Testis (tissue), 3 donors: ENCODE measurements around the gene POU2AF1. TPM values are rescaled to one million over a fixed set of nuclear protein-coding genes. Genes with fewer than 3 reads are reported as not detected.

Experiments used
- DNase-seq: peaks from one replicate; pipeline ENCODE4 v3.0.0-alpha.2; 2019
- H3K27ac ChIP-seq, 2 donors: fragments of 200-600 bp; sonication (generic); one replicate each; pipeline ENCODE4 v1.5.1; 2019
- H3K27me3 ChIP-seq: fragments of 200-600 bp; sonication (generic); one replicate; pipeline ENCODE4 v1.5.1; 2019
- H3K36me3 ChIP-seq: fragments of 200-600 bp; sonication (generic); one replicate; pipeline ENCODE4 v1.5.1; 2017; ENCODE audit warnings: low read depth; ENCODE audit errors: missing control alignments
- H3K4me1 ChIP-seq: fragments of 200-600 bp; sonication (generic); one replicate; pipeline ENCODE4 v1.5.1; 2019
- H3K4me3 ChIP-seq, 2 donors: fragments of 200-600 bp; sonication (generic); one replicate each; pipeline ENCODE4 v1.5.1; 2017 to 2019
- H3K9me3 ChIP-seq: fragments of 200-600 bp; sonication (generic); one replicate; pipeline ENCODE4 v1.5.1; 2017
- POLR2A ChIP-seq: fragments of 450-650 bp; IDR thresholded peaks from one replicate; pipeline ENCODE4 v1.6.1; 2017; ENCODE audit warnings: antibody characterized with exemption, mild to moderate bottlenecking, moderate library complexity
- WGBS, 2 donors: methylation state at CpG; one replicate each; pipeline ENCODE4 v1.1.5; 2018; 5-methylcytosine and 5-hydroxymethylcytosine counted together
- intact Hi-C: fragments of 100-400 bp; cut with DNase I; formaldehyde crosslinking; loops from one replicate; pipeline ENCODE4 v1.15.1; 2023; ENCODE audit warnings: low total_unique reads
- polyA plus RNA-seq: library from polyadenylated mRNA; stranded (reverse); fragments of 350-450 nt; fragmentation: Illumina TruSeq; extraction: RNeasy Lipid Tissue Mini Kit (QIAGEN cat#74804); gene quantifications from one replicate; pipeline ENCODE4 v1.2.3, GENCODE V29; 2014; ENCODE audit warnings: low read depth, low replicate concordance; ENCODE audit not compliant: insufficient read depth
- total RNA-seq, 2 donors: library from RNA; depleted of rRNA; stranded (reverse); fragments of >200 nt; gene quantifications; one replicate each; pipeline ENCODE4 v1.2.3, GENCODE V29; 2016
- TF ChIP-seq, protein P1 (sequence below), 3 experiments: fragments of 450-650 bp in 2 of 3; fragments of 200-600 bp in 1 of 3; sonication (generic) in 1 of 3; IDR thresholded peaks; one replicate each; pipeline ENCODE4 v1.5.1; 2016 to 2019; ENCODE audit warnings: antibody characterized with exemption in 3 of 3, mild to moderate bottlenecking in 2 of 3, moderate library complexity in 1 of 3

POU2AF1 gene
- total and polyA plus RNA-seq, 3 donors from 2014 or later, result 2.7 to 4.6 (median 2.8) TPM

DNA sequence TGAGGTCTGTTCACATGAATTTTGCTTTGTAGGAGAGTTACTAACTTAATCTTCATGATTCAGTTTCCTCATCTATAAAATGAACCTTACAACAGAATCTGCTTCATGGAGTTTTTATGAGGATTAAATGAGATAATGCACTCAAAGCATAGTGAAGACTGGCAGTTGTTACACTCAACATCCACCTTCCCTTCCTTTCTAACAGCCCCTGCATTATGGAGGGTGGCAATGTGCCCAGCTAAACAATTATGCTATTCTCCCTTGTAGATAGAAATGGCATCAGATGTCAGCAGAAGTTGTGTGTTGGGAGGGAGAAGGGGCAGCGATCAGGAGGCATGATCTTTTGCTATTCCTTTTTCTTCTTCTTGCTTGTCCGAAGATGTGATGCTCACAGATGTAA, 6.5 kb downstream of the POU2AF1 start:
- Histone ChIP-seq H3K27ac (no peak overlapping the region), H3K4me3 (no peak overlapping the region), H3K4me1 (no peaks in the 10 kb centered on the region), H3K9me3 (no peaks in the 10 kb centered on the region), H3K27me3 (no peaks in the 10 kb centered on the region), H3K36me3 (no peaks in the 10 kb centered on the region)
- no peak for DNase-seq
- WGBS, 2 donors, result 70 to 91% methylated on average over 2 of the region's 2 CpGs
- intact Hi-C loops, result no loop called here
- TF ChIP-seq POLR2A, result no peak

DNA sequence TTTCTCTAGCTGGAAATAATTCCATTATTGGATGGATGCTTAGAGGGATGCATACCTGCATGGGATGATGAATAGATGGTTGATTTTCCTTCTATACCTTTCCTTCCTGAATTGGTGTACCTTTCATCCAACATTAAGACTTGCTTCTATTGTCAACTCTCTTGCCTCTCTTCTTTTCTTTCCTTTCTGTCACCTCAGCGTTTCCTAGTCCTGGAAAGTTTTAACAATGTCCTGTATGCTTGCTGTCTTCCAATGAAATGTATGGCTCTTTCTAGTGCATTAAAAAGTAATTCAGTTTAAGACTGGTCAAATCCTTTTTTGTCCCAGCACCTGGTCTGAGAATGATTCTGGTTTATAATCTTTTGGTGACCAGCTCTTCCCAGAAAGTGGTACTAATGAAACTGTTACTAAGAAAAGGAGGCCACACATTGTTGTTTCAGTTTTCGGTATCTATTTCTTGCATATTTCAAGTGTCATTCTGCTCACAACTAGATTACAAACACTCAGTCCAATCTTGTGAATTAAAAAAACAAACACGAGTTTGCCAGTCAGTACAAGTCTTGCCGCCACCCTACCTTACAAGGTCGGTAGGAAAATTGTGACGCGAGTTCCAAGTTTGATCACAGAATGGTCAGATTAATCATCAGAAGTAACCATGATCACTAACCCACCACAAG, 8.0 kb downstream of the POU2AF1 start:
- DNase-seq, result no peak
- WGBS, 2 donors, result 71 to 72% methylated on average over 7 of the region's 7 CpGs

DNA sequence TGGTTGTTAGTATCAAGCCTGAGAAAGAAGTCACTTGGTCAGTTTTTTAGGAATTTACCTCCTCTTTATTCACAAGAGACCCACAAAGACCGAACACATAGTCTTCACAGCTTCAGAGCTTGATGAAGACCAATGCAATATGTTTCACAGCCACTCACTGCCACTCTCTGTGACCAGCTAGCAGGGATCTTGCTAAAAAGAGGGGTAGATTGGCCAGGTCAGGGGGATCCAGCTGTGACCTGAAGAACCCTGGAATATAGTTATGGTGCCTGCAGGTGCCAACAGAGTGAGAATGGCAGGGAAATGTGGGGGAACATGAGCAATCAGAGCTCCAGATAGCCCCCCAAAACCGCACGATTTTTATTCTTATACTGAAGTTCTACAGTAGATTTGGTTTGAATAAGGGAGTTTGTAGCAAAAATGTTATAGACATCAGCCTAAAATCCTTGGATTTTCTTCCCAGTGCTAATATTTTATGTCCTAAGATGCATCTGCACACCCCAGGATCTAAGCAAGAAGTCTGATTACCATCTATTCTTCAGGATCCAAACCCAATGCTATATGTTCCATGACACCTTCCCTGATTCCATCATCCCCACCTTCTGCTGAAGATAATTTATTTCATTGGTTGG, 8.7 kb downstream of the POU2AF1 start:
- TF ChIP-seq POLR2A, result no peak
- TF ChIP-seq, protein P1, sequence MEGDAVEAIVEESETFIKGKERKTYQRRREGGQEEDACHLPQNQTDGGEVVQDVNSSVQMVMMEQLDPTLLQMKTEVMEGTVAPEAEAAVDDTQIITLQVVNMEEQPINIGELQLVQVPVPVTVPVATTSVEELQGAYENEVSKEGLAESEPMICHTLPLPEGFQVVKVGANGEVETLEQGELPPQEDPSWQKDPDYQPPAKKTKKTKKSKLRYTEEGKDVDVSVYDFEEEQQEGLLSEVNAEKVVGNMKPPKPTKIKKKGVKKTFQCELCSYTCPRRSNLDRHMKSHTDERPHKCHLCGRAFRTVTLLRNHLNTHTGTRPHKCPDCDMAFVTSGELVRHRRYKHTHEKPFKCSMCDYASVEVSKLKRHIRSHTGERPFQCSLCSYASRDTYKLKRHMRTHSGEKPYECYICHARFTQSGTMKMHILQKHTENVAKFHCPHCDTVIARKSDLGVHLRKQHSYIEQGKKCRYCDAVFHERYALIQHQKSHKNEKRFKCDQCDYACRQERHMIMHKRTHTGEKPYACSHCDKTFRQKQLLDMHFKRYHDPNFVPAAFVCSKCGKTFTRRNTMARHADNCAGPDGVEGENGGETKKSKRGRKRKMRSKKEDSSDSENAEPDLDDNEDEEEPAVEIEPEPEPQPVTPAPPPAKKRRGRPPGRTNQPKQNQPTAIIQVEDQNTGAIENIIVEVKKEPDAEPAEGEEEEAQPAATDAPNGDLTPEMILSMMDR (IDR thresholded peaks at IDR 0.05), result no peak
- Histone ChIP-seq H3K9me3 (no peaks in the 10 kb centered on the region), H3K4me1 (no peaks in the 10 kb centered on the region), H3K27me3 (no peaks in the 10 kb centered on the region), H3K27ac (no peak overlapping the region), H3K36me3 (no peaks in the 10 kb centered on the region), H3K4me3 (no peak overlapping the region)
- DNase-seq, result no peak
- WGBS, 2 donors, result 95 to 100% methylated on average over 3 of the region's 3 CpGs
- intact Hi-C loops, result no loop called here

More for the DNA sequence above, 8.0 kb downstream of the POU2AF1 start:
- Histone ChIP-seq H3K27ac (no peak overlapping the region), H3K36me3 (no peaks in the 10 kb centered on the region), H3K4me3 (no peak overlapping the region), H3K9me3 (no peaks in the 10 kb centered on the region), H3K27me3 (no peaks in the 10 kb centered on the region), H3K4me1 (no peaks in the 10 kb centered on the region)
- TF ChIP-seq POLR2A, result no peak
- TF ChIP-seq, protein P1 (IDR thresholded peaks at IDR 0.05), result no peak
- intact Hi-C loops, result no loop called here

DNA sequence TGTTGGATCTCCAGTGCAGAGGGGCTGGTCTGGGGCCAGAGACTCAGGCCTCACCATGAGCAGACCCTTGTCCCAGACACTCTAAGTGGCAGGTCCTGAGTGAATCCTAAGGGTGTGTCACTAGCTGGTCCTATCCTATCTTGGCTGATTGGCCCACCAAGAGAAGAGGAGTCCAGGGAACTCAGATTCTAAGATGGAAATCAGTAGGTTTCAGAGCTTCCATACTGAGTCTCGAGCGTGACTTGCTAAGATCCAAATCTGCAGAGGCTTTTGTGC, 10.9 kb downstream of the POU2AF1 start:
- DNase-seq, result no peak
- Histone ChIP-seq H3K4me3 (no peak overlapping the region), H3K36me3 (no peaks in the 10 kb centered on the region), H3K4me1 (no peaks in the 10 kb centered on the region), H3K27ac (no peak overlapping the region), H3K9me3 (no peaks in the 10 kb centered on the region), H3K27me3 (no peaks in the 10 kb centered on the region)
- no peak for TF ChIP-seq POLR2A
- TF ChIP-seq, protein P1 (IDR thresholded peaks at IDR 0.05), result no peak
- 100% methylated on average over 2 of the region's 2 CpGs for WGBS, 2 donors
- intact Hi-C loops, result no loop called here

DNA sequence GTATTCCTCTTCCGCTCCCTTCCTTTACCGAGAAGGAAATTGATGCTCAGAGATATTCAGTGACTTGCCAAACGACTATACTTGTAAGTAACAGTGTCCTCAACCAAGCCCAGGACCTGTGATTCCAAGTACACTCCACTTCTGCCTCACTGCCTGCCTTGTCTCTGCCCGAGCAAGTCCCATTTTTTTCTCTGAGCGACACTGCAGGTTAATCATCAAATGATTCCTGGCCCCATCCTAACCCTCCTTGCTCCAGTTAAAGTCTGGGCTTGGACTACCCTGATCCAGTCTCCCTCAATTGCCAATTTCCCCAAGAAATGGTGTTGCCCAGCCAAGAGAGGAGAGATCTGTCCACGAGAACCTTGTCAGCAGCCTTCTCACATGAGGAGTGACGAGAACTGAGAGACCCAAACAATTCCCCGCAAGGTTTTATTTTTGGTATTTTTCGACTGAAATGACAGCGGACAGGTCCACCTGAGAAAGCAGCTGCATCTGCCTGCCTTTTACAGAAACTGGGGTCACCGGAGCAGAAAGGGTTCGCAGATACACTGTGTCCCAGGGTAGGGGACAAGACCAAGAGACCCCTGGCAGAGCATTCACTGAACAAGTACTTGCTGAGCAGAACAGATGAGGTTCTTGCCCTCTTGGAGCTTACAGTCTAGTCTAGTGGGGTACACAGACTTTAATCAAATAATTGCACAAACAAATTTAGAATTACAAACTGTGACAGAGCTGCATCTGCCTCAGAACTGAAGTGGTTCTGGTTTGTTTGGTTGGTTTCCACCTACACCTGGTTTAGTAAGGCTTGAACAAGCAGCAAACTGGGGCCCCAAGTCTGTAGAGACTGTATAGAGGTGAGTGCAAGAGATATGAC, 11.4 kb downstream of the POU2AF1 start:
- no peaks in the 10 kb centered on the region for H3K36me3 ChIP-seq
- no peaks in the 10 kb centered on the region for H3K9me3 ChIP-seq
- H3K4me3 ChIP-seq, result no peak overlapping the region
- DNase-seq, result no peak
- H3K27me3 ChIP-seq, result no peaks in the 10 kb centered on the region
- no peak overlapping the region for H3K27ac ChIP-seq
- intact Hi-C loops, result no loop called here
- 90 to 92% methylated on average over 12 of the region's 12 CpGs for WGBS, 2 donors
- no peaks in the 10 kb centered on the region for H3K4me1 ChIP-seq
- TF ChIP-seq, protein P1 (IDR thresholded peaks at IDR 0.05), result no peak
- no peak for TF ChIP-seq POLR2A
